HEK293T (cell line): ENCODE results near the gene KIF25.

Experiments
- ARNT ChIP-seq: fragments of 450-650 bp; IDR thresholded peaks from 2 replicates; pipeline ENCODE4 v1.6.1; 2017; ENCODE audit warnings: mild to moderate bottlenecking
- BHLHE40 ChIP-seq: fragments of 450-650 bp; IDR thresholded peaks from 2 replicates; pipeline ENCODE4 v1.6.1; 2016; ENCODE audit warnings: mild to moderate bottlenecking, moderate library complexity, borderline replicate concordance
- CTBP1 ChIP-seq: fragments of 450-650 bp; IDR thresholded peaks from 2 replicates; pipeline ENCODE4 v1.6.1; 2016; ENCODE audit warnings: borderline replicate concordance
- ELF4 ChIP-seq: fragments of 450-650 bp; IDR thresholded peaks from 2 replicates; pipeline ENCODE4 v1.6.1; 2017; ENCODE audit warnings: antibody characterized with exemption
- FOXA1 ChIP-seq: fragments of 450-650 bp; IDR thresholded peaks from 2 replicates; pipeline ENCODE4 v1.6.1; 2016; ENCODE audit warnings: mild to moderate bottlenecking
- FOXK2 ChIP-seq: fragments of 450-650 bp; IDR thresholded peaks from 2 replicates; pipeline ENCODE4 v1.6.1; 2016; ENCODE audit warnings: mild to moderate bottlenecking
- FOXM1 ChIP-seq: fragments of 450-650 bp; IDR thresholded peaks from 2 replicates; pipeline ENCODE4 v1.6.1; 2017; ENCODE audit warnings: mild to moderate bottlenecking, borderline replicate concordance
- HDGF ChIP-seq: fragments of 450-650 bp; IDR thresholded peaks from 2 replicates; pipeline ENCODE4 v1.6.1; 2017; ENCODE audit warnings: antibody characterized with exemption, borderline replicate concordance
- L3MBTL2 ChIP-seq: fragments of 450-650 bp; conservative IDR thresholded peaks from 2 replicates; pipeline ENCODE4 v1.6.1; 2016; ENCODE audit warnings: mild to moderate bottlenecking
- NFRKB ChIP-seq: fragments of 450-650 bp; IDR thresholded peaks from 2 replicates; pipeline ENCODE4 v1.6.1; 2016; ENCODE audit warnings: mild to moderate bottlenecking, moderate library complexity
- PKNOX1 ChIP-seq: fragments of 450-650 bp; IDR thresholded peaks from 2 replicates; pipeline ENCODE4 v1.6.1; 2016
- SP1 ChIP-seq: fragments of 450-650 bp; IDR thresholded peaks from 2 replicates; pipeline ENCODE4 v1.6.1; 2017
- SUZ12 ChIP-seq: fragments of 450-650 bp; IDR thresholded peaks from 2 replicates; pipeline ENCODE4 v1.6.1; 2016; ENCODE audit warnings: mild to moderate bottlenecking

- TF ChIP-seq FOXM1, result no peak
- no peak for TF ChIP-seq CTBP1
- no peak for TF ChIP-seq PKNOX1
- no peak for TF ChIP-seq ELF4
- no peak for TF ChIP-seq SP1
- no peak for TF ChIP-seq BHLHE40
- no peak for TF ChIP-seq FOXA1
- no peak for TF ChIP-seq NFRKB
- TF ChIP-seq HDGF, result no peak
- TF ChIP-seq SUZ12, result no peak
- TF ChIP-seq L3MBTL2, result no peak
- no peak for TF ChIP-seq FOXK2
- no peak for TF ChIP-seq ARNT
Measured at GRCh38 chr6:168080393-168081077, 83.1 kb downstream of the KIF25 start.
